HG03354 (cell line): ENCODE measurements around the gene RAP2C.

Experiments used
- ATAC-seq: cut with Tn5 transposase; IDR thresholded peaks from one replicate; pipeline ENCODE4 v1.9.1; 2021; ENCODE audit warnings: mild to moderate bottlenecking; ENCODE audit not compliant: unreplicated experiment, poor library complexity, severe bottlenecking

RAP2C gene

DNA sequence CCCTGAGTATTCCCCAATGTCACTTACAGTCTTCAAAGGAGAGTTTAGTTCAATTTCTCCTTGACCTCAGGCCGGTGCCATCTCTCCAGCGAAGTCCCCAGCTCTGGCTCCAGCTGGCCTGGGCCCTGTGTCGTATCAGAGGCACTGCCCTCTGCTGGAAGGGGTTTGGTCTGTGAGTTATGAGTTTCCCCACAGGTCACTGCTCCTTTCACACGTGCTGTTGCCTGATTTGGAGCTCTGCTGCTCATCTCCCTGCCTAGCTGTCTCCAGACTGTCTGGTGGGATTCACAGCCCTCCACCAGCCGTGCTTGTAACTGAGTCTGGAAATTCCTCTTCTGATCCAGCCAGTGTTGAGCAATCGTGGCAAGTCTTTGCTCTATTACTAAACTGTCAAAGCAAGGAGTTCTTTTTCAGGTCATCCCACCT, at the start of gene RAP2C:
Gene RAP2C, minus strand, starts transcription at position 105 of the 426 bp plus-strand sequence. CDS start 2,179 bp downstream, outside the sequence.
- peak; percentile 64 for ATAC-seq

DNA sequence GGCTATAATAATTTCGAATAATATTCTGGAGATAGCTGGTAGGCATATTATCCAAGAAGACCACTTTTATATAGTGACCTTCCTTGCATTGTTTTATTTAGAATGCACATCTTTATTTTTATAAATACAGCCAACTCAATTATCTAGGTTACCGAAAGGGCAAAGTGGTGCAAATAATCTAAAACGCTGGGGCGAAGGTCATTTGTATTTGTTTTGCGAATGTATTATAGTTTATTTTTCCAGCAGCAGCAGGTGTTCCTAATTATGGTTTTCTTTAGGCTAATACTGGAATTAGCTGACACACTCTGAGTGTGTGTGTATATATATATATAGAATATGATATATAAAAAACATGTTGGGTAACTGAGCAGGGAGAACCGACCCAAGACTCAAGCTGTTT, 48.1 kb upstream of the RAP2C start:
- ATAC-seq = no peak

DNA sequence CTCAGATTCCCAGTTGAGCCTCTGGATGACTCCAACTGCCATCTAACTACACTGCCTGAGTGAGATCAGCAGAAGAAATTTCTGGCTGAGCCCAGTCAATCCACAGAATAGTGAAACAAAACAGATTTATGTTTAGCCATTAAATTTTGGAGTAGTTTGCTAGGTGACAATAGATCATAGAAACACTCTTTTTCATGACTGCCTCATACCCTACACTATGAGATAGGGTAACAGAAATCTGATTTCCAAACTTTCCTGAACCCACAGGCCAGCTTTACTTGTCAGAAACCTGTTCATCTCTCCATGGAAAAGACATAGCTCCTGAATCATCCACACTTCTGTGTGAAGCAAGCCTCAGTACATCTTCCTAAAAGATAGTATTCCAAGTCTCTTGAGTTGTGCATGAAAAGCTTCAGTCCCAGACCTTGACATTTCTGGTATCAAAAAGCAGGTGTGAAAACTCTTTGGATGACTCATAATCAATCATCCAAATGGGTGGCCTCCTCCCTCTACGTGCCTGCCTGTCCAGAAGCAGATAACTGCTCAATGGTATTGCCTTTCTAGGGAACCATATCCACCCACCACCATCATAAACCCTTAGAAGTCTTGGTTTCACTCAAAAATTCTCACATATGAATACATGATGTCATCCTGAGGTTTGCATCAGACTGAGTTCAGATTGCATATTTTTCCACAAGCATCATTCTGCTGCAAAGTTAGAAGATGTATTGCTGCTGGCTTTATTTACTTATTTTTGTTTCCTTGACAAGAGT, 47.5 kb upstream of the RAP2C start:
- no peak for ATAC-seq

DNA sequence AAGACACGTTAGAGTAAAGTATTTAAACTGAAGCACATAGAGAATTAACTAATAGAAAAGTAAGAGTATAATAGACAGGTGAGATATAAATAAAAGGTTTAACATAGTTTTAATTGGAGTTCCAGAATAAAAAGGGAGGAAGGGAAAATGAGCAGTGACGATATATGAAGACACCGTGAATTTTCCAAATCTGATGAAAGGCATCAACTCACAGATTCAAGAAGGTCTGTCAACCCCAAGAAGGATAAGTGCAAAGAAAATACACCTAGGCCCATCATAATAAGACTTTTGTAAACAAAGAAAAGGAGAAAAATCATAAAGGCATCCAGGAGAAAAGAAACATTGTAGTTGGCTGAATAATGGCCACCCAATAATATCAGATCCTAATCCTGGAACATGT, 43.9 kb upstream of the RAP2C start:
- no peak for ATAC-seq

DNA sequence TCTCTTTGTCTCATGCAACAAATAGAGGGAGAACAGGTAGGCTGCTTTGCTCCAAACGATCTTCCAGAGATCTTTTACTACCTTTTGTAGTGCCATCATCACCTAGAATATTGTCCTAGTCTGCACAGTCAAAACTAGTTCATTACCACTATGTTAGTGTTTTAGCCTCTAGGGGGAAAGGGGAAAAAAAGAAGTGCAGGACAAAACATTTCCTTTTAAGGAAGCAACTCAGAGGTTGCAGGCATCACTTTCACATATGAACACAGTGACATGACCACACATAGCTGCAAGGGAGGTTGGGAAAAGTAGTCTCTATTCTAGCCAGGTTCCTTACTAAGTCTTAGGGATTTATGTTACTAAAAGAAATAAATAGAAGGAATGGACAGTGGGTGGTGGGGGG, 39.3 kb upstream of the RAP2C start:
- no peak for ATAC-seq

DNA sequence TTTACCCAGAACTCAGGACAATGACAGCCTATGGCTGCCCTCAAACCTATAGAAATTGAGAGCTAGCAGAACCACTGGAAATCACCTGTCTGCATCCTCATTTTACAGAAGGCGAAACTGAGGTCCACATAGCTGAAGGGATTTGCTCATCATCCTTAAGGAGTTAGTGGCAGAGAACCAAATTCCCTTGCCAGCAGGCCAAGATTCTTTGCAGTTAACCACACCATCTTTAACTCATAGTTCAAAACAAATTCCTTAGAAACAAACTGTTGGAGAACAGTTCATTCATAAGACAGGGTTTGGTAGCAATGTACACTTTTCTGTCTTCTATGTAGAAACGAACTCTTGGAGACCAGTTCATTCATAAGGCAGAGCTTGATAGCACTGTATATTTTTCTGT, 37.9 kb upstream of the RAP2C start:
- ATAC-seq = no peak

DNA sequence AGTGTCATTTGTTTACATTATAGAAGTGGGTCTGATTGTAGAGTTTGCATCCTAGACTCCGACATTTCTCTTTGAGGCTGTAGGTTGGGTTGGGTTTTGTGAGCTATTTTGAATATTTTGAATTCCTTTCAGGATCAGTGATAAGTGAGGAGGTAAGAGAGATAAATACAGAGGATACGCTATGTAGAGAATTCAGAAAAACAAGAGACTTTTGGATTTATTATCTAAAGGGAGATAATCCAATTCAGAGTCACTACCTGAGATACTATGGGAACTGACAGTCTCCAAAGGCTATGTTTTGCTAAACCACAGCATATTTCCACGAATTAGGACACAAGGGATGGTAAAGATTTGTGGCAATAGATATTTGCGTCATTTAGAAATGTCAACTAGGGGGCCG, 16.9 kb upstream of the RAP2C start:
- no peak for ATAC-seq

DNA sequence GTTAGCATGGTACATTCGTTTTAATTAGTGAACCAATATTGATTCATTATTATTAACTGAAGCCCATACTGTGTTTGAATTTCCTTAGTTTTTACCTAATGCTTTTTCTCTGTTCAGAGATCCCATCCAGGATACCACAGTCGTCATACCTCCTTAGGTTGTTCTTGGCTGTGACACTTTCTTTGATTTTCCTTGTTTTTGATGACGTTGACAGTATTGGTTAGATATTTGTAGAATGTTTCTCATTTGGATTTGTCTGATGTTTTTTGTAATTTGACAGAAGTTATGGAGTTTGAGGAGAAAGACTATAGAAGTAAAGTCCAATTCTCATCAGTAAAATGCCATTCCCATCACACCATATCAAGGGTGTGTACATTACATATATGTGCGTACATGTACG, 16.2 kb upstream of the RAP2C start:
- ATAC-seq = no peak

DNA sequence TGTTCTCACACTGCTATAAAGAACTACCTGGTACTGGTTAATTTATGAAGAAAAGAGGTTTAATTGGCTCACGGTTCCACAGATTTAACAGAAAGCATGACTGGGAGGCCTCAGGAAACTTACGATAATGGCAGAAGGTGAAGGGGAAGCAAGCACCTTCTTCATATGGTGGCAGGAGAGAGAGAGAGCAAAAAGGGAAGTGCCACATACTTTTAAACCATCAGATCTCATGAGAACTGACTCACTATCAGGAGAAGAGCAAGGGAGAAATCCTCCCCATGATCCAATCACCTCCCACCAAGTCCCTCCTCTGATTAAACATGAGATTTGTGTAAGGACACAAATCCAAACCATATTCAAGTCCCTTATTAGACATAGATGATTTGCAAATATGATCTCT, 12.3 kb upstream of the RAP2C start:
- no peak for ATAC-seq

DNA sequence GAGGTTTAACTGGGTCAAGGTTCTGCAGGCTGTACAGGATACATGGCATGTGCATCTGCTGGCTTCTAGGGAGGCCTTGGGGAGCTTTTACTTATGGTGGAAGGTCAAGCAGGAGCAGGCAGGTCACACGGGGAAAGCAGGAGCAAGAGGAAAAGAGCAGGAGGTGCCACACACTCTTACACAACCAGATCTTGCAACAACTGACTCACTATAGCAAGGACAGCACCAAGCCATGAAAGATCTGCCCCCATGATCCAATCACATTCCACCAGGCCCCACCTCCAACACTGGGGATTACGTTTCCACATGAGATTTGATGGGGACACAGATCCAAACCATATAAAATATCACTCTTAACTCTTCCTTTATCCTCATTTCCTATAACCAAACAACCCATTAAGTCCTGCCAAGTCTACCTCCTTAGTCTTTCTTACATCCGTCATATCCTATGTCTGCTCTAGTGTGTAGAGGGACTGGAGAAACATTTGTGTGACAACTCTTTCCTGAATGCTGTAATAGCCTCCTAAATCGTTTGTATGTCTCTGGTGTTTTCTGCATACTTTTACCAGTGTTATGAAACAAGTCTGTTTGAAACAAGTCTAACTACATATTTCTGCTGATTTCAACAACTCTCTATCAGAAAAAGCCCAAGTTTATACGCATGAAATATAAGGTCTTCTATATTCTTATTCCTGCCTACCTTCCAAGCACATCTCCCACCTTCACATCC, 8.3 kb upstream of the RAP2C start:
- ATAC-seq = no peak

DNA sequence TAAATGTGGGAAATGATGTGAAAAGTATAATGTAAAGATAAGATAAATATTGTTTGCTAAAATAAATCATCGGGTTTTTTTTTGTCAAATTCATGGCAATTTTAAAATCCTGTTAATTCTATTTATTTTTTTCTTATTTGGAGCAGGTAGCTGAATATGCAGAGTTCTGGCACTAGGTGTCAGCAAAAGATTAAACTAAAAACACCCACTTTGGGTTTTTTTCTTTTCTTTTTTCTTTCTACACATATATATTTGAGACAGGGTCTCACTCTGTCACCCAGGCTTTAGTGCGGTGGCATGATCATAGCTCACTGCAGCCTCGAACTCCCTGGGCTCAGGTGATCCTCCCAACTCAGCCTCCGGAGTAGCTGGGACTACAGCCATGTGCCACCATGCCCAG, 6.9 kb upstream of the RAP2C start:
- no peak for ATAC-seq

DNA sequence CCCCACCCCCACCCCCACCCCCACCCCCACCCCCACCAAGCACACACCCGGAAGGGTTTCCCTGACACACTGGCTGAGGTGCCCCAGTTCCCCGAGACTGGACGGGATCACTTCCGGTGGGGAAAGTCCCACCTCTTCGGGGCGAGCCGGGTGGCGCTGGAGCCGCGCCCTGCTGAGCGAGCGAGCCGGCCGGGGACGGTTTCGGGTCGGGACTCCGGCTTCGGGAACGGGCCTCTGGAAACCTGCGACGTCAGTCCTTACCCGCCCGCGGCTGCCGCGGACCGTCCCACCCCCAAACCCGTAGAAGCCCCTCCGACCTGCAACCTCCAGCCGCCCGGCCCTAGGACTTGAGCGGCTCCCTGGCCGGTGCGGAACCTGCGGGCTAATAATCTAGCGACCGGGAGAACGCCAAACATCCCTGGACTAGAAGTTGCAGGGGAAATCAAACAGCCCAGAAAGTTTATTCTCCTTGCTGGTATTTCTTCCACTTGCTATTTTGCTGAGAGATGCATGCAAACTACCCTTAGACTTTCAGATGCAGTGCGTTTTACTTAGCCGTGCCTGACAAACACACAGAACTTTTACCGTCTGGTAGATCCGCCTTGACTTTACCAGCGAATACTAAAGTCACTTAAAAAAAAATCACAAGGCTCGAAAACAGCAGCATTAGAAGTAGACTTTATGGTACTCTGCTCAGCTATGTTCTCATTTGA, 991 bp downstream of the RAP2C start:
- ATAC-seq = peak; percentile 55

DNA sequence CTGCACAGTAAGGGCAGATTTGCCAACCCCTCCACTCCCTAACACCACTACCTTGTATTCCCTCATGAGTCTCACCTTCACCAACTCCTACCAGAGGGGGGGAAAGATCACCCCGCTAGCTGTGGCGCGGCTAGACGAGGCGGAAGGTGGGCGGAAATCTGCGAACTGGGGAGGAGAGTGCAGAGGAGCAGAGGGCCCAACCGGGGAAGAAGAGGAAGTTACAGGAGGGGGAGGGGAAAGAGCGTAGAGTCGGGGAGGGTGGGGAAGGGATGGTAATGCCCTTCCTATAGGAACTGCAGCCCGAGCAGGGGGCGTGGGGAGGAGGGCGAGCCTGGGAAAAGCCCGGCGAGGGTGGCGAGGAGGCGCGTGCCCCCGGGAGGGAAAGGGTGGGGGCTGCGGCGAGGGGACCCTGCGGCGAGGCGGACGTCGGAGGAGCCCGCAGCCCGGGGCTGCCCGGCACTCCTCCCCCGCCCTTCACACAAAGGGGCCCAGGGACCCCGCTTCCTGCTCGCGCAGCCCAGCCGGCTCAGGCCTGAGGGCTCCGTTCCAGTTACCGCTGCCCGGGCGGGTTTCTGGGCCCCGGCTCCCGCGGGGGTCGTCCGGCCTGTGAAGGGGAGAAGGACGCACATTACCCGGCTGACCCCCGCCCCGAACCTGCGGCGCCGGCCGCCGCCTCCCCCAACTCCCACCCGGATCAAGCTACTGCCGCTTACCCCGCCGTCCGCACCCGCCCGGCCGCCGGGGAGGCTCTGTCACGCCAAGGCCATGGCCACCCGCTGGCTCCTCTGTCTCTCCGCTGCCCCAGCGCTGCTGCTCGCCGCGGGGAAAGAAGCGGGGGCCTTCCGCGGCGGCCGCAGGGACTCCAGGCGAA, 1.8 kb downstream of the RAP2C start:
- ATAC-seq = peak; percentile 74

DNA sequence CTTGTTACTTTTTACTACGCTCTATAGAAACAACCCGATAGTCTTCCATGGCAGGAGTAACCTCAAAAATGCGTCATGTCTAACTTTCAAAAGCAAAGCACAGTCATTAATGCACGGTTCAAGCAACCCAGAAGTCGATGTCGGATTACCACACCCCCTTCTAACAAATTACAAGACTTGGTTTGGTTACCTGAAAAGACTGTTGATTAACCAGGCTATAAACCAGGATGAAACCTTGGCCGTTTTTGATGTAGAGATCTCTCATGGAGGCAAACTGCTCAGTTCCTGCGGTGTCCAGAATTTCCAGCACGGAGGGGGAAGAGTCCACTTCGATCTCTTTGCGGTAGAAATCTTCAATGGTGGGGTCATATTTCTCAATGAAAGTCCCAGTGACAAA, 2.4 kb downstream of the RAP2C start:
- ATAC-seq = no peak

DNA sequence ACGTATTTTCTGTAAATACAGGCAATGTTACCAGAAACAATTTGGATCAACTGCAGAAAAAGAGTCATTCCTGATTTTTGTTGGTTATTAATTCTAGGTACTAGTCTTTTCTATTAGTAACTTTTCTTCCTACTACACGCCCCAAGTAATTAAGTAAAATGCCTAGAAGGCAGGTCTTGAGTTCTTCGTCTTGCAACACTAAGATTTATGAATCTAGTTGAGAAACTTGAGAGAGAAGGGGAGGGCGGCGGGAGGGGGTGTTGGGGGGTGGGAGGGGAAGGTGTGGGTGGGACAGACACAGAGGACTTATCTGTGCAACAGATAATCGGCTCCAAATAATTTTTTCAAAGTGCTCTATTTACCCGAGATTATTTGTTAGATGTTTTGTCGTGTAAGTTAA, 3.0 kb downstream of the RAP2C start:
- no peak for ATAC-seq

DNA sequence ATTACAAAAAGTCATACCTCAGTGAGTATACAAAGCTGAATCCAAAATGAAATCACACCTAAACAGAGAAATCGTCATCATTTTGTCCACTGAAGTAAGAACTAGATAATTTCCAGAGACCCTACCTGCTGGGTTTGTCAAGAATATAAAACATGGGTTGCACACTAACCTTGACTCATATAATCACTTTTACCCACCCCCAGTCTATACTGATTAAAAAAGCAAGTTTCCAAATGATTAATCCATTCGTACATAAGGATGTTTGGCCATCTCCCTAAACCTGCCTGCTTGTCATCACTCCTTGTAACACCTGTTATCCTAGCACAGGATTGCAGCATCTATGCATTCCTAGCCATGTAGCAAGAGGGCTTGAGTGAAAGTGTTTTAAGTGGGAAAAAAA, 4.7 kb downstream of the RAP2C start:
- no peak for ATAC-seq

DNA sequence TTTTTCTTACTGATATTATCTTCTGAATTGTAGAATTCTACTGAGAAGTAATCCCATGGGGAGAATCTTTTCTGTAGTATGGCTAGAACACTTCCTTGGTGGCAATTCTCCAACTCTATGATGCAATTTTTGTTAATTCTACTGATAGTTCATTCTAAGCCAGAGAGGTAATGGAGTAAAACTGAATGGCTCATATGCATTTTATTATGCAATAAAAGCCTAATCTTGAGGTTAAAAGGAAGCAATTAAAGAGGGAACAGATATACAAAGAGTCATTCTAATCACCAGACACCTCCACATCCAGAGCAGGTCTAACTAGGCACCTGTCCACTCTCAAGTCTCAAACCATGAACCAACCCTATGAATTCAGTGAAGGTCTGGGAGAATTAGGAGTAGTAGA, 9.7 kb downstream of the RAP2C start:
- no peak for ATAC-seq

DNA sequence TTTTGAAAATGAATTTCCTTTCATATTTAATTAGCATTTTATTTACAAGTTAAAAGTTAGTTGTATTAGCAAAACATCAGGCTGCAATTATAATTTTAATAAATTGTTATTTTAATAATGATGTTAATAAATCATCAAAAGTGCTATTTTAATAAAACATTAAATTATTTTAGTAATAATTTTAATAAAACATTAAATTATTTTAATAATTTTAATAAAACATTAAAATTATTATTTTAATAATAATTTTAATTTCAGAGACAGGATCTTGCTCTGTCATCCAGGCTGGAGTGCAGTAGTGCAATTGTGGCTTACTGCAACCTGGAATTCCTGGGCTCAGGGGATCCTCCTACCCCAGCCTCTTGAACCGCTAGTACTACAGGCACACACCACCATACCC, 10.8 kb downstream of the RAP2C start:
- no peak for ATAC-seq

DNA sequence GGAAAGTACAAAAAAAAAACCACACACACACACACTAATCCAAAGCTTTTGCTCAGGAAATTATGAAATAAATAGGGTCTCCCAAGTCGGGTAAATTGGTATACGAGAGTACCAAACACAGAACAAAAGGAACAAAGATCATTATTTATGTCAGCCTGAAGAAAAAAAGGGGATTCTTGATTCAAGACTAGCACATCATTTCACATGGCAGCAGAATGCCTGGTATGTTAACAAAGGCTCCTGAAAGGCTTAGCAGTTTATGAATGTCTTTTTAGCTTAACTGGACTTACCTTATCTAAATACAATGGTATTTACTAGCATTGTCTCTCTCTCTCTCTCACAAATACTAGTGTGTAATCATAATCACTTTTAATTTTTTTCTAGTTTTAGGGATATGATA, 11.3 kb downstream of the RAP2C start:
- ATAC-seq = no peak

DNA sequence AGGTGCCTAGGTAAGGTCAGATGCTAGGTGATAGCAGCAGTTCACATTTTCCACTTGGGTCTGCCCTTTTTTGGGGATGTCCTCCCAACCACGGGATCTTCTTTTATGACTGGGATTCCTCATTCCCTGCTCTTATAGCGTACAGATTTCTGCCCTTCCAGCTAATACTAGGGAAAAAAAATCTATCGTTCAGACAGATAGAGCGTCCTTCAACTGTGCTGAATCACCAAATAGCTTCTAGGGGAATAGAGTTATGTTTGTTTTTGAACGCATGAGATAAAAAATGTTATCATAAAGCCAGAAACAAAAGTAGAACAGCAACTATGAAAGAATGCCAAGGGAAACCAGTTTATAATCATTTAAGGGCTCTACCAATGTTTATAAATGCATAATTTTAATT, 13.0 kb downstream of the RAP2C start:
- ATAC-seq = no peak
